Sciatic nerve (tissue), 2 donors: ENCODE results near the gene SLC8A2. TPM values are rescaled to one million over a fixed set of nuclear protein-coding genes. Genes with fewer than 3 reads are reported as not detected.
"Not testable (repeated sequence)": the region's sequence is repeated elsewhere in the genome, so short reads cannot be mapped to it uniquely, and the experiment has no call there.

Experiments
- ATAC-seq: fragments of 200-7000 bp; cut with Tn5 transposase; one replicate; pipeline ENCODE4 v1.9.1; 2020; ENCODE audit warnings: mild to moderate bottlenecking, moderate library complexity
- DNase-seq: peaks from one replicate; pipeline ENCODE4 v3.0.0-alpha.2; 2020; ENCODE audit warnings: low spot score
- intact Hi-C: fragments of 100-400 bp; cut with DNase I; formaldehyde crosslinking; loops from one replicate; pipeline ENCODE4 v1.14.2; 2022
- total RNA-seq: library from RNA; stranded (reverse); fragmentation: NEBNext Ultra II Directional; extraction: Animal tissue kit (Norgen Biotek cat#: 25700); gene quantifications from one replicate; pipeline ENCODE4 v1.2.1, GENCODE V29; 2021
- donor health status: DM: no; HTN: no; CAD: no.
- donor health status: DM: no; HTN: no; CAD: no.

SLC8A2 gene
- total RNA-seq, 1 donor from 2014 or later, result not detected

- DNase-seq (no peak), ATAC-seq (no peak)
- intact Hi-C loops, result no loop called here
These were observed 19.2 kb upstream of the SLC8A2 start for GRCh38 chr19:47490847-47491246.

DNA sequence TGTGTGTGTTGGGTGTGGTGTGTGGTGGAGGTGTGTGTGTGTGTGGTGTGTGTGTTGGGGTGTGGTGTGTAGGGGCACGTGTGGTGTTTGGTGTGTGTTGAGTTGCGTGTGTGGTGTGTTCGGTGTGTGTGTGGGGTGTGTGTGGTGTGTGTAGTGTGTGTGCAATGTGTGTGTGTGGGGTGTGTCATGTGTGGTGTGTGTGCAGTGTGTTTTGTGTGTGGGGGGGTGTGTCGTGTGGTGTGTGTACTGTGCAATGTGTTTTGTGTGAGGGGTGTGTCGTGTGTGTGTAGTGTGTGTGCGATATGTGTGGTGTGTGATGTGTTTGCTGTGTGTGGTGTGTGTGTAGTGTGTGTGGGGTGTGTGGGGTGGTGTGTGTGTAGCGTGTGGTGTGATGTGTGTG, 18.3 kb upstream of the SLC8A2 start:
- intact Hi-C loops, result no loop called here
- DNase-seq, result no peak
- ATAC-seq, result no peak

DNA sequence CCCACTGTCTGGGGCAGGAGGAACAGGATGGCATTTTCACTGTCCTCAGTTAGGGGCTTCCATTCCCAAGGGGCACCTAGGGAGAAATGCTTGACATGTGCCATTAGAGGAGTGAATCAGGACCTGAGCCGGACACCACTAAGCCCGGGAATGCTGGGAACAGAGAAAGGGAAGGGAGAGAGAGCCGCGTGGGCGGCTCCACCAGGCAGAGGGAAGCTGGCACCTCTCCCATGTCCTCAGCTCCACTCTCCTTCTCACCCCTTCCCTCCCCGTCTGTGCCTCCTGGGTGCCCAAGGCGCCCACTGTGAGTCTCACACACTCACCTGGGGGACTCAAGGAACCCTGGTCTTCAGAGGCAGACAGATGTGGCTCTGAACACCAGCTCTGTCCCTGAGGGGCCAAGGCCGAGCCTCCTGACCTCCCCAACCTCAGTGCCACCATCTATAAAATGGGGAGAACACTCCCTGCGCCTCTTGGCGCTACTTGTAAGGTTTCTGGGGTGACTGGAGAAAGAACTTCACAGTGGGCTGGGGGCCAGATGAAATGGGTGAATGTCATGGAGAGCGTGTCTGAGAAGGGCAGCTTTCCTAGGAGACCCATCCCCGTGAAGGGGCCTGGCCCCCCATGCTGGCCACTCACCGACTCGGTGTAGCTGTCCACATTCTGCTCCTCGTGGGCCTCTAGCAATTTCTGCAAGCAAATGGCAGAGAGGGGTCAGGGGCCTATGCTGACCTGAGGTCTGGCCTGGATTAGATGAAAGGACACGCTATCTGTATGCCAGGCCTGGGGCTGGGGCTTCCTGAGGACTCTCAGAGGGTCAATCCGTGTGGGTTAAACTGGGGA, 17.6 kb upstream of the SLC8A2 start:
- DNase-seq, result no peak
- intact Hi-C loops, result no loop called here
- no peak for ATAC-seq

- no peak for ATAC-seq
- intact Hi-C loops, result no loop called here
- no peak for DNase-seq
These were observed 16.1 kb upstream of the SLC8A2 start for GRCh38 chr19:47487551-47488515.

- intact Hi-C loops, result no loop called here
- DNase-seq, result no peak
- ATAC-seq, result no peak
These were observed 15.2 kb upstream of the SLC8A2 start for GRCh38 chr19:47486900-47487299.

- DNase-seq, intact Hi-C loops, ATAC-seq: not testable (repeated sequence)
These were observed 14.5 kb upstream of the SLC8A2 start for GRCh38 chr19:47486220-47486619.

DNA sequence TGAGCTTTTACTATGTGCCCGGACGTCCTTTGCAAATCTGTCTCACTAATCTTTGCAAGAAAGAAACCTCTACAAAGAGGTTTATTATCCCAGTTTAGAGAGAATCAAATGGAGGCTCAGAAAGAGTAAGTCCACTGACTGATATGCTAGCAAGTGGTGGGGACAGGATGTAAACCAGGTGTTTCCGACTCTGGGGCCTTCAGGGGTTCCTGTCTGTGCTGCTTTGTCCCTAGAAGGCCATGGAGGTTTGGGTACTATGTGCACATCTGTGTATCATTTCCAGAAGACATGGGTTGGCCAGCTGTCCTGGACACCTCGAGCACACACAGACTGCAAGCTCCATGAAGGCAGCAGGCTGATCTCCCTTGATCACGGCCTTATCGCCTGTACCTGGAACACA, 13.5 kb upstream of the SLC8A2 start:
- intact Hi-C loops, result no loop called here

DNA sequence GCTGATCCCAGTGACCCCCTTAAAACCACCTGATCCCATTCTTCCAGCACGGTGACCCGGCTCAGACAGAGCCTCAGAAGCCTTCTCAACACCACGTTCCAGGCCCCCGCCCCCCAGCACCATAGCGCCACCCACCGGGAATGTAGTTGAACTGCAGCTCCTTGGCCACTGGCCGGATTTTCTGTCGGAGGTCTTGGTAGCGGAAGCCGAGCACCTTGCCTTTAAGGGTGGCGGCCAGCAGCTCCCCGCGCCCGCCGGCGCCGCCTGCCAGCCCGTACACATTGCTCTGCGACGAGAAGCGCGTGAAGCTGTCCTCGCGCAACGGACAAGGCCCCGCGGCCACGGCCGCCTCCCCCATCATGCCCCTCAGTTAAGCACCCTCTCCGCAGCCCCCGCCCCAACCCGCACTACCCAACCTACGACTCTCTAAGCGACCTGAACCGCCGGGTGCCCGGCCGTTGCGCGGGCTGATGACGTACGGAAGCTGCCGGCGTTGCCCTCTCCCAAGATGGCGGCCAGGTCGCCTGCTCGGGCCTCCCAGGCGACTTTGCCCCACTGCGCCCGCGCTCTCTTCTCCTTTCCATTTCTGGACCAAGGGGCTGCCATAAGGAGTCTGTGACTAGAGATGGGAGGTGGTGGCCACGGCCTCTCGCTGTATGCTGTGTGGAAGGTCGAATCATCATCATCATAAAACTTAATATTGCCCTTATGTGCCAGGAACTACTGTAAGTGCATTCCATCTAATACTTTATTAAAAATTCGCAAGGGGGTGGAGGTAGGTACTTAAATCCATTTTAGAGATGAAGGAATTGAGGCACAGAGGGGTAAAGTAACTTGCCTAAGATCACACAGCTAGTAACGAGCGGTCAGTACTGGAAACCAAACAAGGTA, 12.4 kb upstream of the SLC8A2 start, which contains the start of gene KPTN:
Gene KPTN, minus strand, starts transcription at position 420 of the 891 bp plus-strand sequence. Its CDS starts 59 bp downstream, at position 361.
- ATAC-seq (peak; percentile 93), DNase-seq (peak; percentile 91)
- intact Hi-C loops, result no loop called here

More for the DNA sequence above, 13.5 kb upstream of the SLC8A2 start:
- no peak for DNase-seq
- no peak for ATAC-seq

DNA sequence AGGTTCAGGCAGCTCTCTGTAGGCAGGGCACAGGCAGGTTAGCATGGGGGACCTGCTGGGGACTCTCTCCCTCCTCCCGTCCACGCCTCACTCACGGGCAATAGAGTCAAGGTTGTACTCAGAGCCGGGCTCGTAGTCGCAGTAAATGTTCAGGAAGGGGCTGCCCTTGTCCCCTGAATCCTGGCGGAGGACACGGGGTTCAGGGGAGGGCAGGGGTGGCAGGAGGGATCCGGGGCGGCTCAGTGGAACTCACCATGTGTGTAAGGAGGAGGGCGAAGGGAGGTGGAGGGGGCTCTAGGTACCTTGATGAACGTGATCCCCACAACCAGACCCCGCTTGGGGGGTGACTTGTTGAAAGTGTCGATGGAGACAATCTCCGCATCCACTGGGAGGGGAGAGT, 11.5 kb upstream of the SLC8A2 start:
- ATAC-seq (peak; percentile 1), DNase-seq (no peak)
- intact Hi-C loops, result no loop called here

DNA sequence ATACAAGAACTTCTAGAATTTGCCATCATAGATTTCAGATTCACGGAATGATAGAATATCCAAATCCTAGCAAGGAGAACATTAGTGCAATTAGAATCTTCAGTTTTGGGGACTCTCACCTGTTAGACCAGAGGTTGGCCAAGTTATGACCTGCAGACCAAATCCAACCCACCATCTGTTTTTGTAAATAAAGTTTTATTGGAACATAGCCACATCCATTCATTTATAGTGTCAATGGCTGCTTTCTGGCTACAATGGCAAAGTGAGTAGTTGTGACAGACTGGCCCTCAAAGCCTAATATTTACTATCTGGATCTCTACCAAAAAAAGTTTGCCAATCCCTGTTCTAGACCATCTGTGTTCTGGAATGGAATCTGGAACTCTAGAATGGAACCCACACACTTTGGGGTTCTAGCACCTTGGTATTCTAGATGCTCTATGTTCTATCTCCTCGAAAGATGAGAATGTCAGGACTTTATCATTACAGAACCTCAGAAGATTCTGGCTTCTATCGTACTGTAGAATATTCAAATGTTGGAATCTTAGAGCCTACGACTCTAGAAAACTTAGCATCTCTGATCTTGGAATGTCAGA, 9.9 kb upstream of the SLC8A2 start:
- ATAC-seq (no peak), DNase-seq (no peak)
- intact Hi-C loops, result no loop called here

GRCh38 chr19:47480658-47481057, 9.0 kb upstream of the SLC8A2 start:
- intact Hi-C loops, result no loop called here

DNA sequence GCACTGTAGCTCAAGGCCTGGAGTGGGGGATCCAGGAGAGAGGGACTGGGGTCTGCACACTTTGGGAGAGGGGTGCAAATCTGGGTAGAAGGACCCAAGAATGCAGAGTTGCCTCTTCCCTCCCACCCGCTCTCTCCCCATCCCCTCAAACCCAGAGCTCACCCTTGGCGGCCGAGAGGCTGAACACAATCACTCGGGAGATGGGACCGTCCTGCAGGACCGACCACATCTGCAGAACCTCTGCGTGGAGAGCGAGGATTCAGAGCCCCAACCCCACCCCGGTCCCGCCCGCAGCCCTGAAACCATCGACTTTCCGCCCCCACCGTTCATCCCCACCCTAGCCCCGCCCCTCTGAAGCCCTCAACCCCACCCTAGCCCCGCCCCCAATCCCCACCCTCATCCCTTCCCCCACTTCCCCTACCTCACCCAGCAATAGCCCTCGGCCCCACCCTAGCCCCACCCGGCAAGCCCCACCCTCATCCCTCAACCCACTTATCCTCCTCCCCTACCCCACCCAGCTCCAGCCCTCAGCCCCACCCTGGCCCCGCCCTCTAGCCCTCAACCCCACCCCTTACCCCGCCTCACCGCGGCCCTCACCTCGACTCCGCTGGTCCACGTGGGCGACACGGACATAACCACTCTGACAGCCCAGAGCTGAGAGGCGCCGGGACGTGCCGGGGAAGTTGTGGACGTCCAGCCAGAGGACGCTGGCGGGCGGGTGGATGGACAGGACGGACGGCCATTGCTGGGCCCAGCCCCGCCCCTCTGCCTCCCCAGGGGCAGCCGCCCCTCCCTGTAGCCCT, 8.2 kb upstream of the SLC8A2 start:
- intact Hi-C loops, result no loop called here
- no peak for ATAC-seq
- no peak for DNase-seq

More at GRCh38 chr19:47480658-47481057, 9.0 kb upstream of the SLC8A2 start:
- DNase-seq (no peak), ATAC-seq (no peak)

- DNase-seq (no peak), ATAC-seq (no peak)
- intact Hi-C loops, result no loop called here
These were observed 4.8 kb upstream of the SLC8A2 start for GRCh38 chr19:47476438-47476972.

- DNase-seq (no peak), ATAC-seq (no peak)
- intact Hi-C loops, result no loop called here
These were observed 3.8 kb upstream of the SLC8A2 start for GRCh38 chr19:47475465-47475864.

DNA sequence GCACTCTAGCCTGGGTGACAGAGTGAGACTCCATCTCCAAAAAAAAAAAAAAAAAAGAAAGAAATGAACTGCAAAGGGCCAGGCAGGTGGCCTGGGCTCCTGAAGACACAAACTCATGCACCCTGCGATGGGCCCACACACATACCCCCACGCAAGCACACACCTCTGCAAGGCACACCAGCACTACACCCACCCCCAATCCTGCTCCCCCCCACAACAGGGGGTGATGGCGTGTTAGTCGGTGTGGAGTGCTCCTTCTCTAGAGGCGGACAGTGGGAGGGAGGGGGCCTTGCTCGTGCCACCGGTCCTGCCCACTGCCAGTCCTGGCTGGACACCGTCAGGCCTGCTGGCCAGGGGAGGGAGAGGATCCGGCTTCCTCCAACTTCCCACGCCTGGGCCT, 1.6 kb upstream of the SLC8A2 start:
- intact Hi-C loops, result no loop called here
- ATAC-seq, result no peak
- no peak for DNase-seq

GRCh38 chr19:47471381-47471732, 336 bp downstream of the SLC8A2 start:
- intact Hi-C loops, result no loop called here
- no peak for ATAC-seq

DNA sequence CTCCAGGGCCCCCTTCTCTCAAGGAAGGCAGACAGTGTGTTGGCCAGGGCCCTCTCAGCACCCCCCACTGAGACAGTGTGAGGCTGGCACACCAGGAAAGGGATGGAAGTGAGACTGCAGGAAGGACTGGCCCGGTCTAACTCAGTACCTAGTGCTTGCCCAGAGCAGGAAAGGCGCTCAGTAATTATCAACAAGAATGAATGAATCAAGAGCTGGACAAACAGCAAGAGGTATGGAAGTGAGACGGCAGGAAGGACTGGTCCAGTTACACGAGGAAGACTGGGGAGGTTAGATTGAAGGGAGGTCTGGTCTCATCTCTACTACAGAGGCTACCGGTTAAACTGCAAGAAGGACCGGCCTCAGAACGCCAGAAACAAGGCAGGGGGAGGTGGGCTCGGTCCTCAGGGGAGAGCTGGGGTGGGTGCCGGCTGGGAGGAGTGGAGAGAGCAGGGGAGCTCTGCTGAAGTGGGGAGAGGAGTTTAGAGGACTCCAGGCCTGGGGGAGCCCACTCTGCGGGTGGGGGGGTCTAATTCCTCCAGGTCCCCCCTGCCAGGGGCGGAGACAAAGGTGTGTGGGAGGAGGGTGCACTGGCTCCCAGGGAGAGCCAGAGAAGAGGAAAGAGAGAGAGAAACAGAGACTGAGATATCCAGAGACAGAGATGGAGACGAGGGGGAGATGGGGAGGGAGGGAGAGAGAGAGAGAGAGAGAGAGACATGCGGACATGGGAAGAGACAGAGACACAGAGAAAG, 1.1 kb downstream of the SLC8A2 start:
- no peak for ATAC-seq
- DNase-seq, result no peak
- intact Hi-C loops, result no loop called here

More at GRCh38 chr19:47471381-47471732, 336 bp downstream of the SLC8A2 start:
- DNase-seq, result no peak
